SK-N-SH treated with all-trans-retinoic acid at 6 μM for 48 hours (cell line): Measurements from ENCODE around the gene KCNB1.

ENCODE experiments used
- BACH2 ChIP-seq: fragments of 250-450 bp; sonication (Bioruptor Pico); IDR thresholded peaks from 2 replicates; pipeline ENCODE4 v1.9.0; 2021; ENCODE audit warnings: mild to moderate bottlenecking, borderline replicate concordance
- ZFP30 ChIP-seq: fragments of 450-650 bp; formaldehyde crosslinking; IDR thresholded peaks from 2 replicates; pipeline ENCODE4 v1.5.0; 2022; ENCODE audit warnings: mild to moderate bottlenecking, moderate library complexity
- ZNF70 ChIP-seq: fragments of 450-650 bp; formaldehyde crosslinking; IDR thresholded peaks from 2 replicates; pipeline ENCODE4 v1.5.0; 2020; ENCODE audit warnings: mild to moderate bottlenecking, moderate library complexity

DNA sequence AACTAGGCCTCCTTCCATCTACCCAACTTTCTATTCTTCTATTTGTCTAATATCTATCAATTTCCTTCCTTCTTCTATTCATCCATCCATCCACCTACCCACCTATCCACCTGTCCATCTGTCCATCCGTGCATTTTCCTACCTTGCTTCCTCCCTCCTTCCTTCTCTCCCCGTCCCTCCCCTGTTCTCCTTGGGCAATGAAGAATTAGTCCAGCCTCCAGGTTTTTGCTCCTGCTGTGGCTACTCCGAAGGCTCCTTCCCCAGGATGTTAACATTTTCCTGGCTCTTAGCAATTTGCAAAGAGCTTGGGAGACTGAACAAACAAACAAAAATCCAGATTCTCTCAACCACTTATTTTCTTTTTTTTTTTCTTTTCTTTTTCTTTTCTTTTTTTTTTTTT is 81.6 kb downstream of the KCNB1 start:
- no peak for TF ChIP-seq BACH2 (CRISPR knock-in tag)
- TF ChIP-seq ZNF70 (CRISPR knock-in tag) = no peak
- TF ChIP-seq ZFP30 (CRISPR knock-in tag) = no peak
